NCI-H2171 (cell line): ENCODE data around the gene JARID2.

Experiments used
- DNase-seq: peaks from one replicate; lab custom pipeline; 2025; lab: John Stamatoyannopoulos, UW

JARID2 gene

DNA sequence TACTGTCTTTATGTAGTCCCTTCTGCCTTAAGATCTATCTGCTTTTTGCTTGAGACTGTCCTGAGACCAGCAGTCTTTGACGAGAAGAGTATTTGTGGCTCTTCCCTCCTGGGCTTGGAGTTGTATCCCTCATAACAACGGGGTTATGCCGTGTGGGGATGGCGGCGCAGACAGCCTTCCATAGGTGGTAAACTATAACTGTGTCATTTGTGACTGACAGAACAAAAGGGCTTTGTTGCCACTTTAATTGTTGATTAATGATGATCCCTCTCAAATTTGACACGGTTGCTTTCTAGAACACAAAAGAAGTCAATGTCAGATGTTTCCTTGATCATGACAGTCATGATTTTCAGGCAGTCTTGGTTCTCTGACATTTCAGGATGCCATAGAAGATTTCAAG is 196.6 kb downstream of the JARID2 start:
- DNase-seq = no peak

DNA sequence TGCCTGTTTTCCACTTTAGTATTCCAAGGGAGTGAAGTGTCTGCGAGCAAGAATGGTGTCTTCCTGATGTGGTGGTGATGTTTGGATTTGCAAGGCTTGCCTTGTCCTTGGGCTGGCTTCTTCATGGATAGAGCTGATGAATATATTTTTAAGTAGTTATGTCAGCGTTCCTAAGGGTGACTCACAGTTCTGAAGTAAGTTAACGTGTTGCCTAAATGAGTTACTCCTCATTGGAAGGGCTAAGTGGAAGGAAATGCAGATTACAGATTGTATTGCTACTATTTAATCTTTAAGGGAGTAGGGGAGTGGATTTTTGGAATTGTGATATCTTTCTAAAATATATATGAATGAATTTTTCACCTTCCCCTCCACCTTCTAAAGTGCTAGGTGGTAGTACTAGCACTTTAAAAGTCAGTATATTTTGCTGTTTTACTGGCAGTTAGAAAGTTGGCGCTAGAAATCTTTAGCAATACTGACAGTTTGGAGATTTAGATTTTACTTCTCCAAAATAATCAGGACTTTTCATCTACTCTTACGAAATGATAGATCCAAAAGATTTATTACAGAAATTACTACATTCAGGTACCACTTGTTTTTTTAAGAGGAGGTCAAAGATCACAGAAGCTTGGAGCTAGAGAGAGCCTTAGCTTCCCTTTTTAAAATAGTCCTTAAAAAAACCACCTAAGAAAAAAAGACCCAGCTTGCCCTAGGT is 197.4 kb downstream of the JARID2 start:
- DNase-seq = no peak

DNA sequence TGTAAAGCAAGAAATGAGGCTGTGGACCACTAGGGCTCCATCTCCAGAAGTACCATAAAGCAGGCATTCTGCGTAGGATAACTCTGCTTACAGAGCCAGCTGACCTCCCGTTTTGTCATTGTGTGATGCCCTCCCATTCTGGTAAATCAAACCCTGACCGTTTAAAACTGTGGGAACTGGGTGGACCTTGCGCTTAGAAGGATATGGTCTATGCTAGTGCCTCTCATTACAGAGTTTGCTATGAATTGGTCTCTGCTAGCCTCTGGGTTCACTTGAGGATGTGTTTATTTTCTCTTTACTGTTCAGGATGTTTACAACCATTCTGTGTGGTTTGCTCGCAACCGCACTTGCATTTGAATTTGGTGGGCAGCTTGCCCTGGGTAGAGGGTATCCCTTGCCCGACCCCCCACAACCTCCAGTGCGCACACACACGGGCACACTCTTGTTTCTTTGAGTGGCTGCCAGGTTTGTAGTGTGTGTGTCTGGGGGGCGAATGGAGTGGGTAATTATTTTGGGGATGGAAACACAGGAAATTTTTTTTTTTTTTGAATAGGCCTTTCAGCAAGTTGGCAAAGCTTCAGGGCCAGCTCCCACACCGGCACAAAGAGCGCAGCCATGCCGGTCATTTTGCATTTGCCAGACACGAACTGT is 198.3 kb downstream of the JARID2 start:
- no peak for DNase-seq

DNA sequence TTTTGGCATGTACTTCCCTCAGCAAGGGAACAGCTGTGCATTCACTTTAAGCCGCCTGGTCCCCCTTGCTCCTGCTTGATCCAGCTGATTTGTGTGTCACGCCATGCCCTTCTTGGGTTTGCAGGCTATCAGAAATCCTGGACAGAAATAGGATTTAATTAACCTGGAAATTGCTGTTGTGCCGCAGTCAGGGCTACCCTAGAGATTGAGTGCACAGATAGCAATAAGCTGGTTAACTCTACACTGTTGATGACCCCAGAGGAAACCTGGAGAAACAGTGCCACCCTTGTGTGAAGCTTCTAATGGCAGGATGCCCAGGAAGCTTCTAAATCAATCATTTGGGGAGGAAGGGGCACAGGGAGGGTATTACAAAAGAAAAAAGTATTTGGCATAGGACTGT is 199.0 kb downstream of the JARID2 start:
- DNase-seq = no peak

DNA sequence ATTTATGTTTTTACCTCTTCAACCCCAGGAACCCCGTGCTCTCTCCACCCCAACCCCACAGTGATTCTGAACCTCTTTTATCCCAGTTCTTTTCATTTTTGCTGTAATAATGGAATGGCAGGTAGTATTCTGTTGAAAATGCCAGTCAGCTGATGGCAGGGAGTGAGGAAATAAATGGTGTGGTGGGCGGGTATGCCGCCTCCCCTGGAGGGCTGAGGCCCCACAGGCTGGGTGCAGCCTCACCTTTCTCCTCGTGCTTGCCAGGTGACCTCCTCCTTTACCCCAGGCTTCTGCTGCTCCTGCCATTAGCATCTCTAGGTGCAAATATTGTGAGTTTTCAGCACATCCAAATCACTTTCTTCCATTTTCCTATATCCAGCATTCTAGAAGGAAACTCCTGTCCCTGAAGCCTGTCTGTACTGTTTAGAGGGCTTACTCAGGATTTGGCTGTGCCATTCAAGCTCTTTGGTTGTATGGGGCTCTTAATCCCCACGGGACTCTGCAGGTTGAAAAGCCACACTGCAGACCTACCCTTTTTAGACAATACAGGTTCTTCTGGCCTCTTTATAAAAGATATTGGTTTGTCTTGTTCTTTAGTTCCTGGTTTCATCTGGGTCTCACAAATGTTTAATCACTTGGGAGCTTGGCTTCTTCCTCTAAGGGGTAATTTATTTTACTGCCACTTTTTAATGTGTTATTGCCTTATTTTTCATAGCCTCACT is 201.8 kb downstream of the JARID2 start:
- DNase-seq = no peak

DNA sequence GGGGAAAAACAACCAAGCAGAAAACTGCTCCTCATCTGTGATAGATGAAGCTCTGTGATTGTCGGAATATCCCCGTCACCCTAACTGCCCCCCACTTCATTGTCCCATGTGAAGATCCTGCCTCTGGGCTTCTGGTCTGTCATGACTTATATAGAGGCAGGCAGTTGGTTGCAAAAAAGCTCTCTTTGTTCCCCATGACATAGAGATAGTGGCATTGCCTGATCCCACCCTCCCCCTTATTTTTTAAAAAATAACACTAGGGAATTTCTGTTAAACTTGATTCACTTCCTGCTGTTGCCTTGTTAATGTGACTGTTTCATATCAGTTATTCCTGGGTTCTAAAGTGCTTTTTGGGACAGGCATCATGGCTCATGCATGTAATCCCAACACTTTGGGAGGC is 203.1 kb downstream of the JARID2 start:
- DNase-seq = no peak

DNA sequence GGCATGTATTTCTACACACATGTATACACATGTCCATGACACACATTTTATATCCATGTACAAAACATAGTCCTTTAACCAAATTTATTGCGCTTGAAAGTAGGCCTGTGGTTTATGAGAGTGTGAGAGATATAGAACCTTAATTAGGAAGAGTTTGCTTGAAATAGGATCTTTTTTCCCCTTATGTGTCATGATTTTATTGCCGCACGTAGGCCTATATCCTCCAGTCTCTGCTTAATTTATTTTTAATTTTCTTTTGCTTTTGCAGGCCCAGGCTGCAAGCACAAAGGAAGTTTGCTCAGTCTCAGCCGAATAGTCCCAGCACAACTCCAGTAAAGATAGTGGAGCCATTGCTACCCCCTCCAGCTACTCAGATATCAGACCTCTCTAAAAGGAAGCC is 205.9 kb downstream of the JARID2 start:
- DNase-seq = no peak

DNA sequence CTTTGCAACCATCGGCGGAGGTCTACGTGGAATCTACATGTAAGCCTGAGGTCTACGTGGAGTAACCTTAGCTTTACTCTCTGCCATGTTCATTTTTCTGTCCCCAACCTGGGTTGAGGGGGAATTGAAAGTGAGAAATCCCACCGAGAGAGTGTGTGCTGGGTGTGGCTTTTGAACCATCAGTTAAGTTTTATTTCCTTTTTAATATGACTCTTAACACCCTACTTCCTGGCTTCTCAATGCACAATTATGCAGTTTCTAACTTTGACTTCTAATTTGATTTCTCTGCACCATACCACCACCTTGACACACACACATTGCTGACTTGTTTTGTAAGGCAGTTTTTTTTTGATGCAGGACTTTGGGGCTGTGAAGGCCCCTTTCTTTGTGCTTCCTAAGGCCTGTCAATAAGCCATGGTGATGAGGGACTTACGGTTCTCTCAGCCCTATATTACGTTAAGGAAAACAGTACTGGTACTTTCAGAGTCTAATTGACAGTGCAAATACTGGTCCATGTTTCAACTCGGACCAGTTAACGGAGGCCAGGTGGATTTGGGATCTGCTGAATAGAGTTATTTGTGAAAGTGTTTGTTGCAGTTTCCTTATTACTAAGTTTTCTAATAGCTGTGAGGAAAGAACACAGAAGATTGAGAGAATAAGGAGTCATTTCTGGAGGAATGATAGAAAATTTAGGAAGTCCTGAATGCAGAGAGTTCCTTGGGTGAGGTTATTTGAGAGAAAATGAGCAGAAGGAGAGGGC is 206.5 kb downstream of the JARID2 start:
- no peak for DNase-seq

DNA sequence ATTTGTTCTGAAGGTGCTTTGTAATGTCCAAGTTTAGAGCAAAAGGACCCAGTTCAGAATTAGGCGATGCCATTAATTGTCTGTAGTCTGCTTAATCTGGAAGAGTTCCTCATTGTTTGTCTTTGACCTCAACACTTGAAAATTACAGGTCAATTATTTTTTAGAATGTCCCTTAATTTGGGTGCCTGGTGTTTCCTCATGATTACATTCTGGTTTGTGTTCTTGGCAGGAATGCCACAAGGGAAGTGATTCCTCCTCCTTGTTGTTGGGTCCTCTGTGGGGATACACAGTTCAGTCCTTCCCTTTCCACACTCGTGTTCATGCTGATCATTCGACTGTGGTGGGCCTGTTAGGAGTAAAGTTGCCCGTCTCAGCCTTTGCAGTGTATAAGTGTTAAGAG is 207.3 kb downstream of the JARID2 start:
- DNase-seq = no peak

DNA sequence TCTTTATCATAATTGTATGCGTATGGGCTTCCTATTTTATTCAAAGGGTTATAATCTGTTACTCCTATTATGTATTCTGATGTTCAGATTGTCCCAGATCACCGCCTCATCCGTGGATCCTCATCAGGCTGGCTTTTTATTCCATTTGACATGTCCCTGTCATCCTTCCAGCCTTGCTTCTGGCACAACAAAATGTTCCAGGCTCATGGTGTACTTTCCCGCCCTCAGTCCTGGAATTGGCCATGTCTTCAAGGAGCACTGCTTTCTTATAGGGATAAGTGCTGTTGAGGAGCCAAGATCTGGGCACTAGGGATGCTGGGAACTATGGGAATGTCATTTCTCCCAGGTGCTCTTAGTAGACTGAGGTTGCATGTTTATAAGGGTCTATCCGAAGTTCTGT is 207.8 kb downstream of the JARID2 start:
- DNase-seq = no peak

DNA sequence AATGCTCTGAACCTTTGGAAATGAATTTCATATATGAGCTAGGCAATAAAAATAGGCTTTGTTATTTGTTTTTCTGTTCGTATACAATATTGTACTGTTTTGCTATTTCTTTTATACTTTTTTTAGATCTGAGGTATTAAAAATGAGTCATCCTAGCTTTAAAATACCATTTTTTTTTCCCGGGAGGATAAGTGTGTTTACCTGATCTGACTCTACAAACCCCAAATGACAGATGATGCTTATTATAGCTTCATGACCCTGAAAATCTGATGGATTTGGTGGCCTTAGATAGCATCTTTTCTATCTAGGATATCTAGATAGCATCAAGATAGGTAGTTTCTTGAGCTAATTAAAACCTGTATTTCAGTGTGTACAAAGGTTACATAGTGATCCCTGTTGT is 210.6 kb downstream of the JARID2 start:
- peak; percentile 39 for DNase-seq

DNA sequence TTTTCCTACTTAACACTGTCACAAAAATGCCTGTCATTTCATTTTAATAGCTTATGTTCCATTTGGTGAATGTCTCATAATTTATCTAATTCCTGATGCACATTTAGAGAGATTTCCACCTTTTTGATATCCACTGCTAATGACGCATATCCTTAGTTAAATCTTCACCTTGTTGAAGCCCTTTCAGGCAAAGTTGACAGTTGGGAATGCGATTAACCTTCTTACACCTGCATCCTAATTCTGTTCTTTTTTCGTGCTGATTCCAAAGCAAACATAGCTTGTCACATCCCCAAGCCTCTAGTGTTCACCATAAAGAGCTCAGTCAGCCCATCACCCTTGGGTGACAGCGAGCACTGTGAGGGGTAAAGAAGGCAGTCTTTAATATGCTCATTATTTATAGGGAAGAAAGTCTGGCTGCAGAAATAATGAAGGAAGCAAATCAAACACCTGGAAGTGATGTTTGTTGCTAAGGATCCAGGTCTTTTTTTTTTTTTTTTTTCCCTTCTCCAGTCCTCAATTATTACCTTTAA is 211.3 kb downstream of the JARID2 start:
- no peak for DNase-seq

DNA sequence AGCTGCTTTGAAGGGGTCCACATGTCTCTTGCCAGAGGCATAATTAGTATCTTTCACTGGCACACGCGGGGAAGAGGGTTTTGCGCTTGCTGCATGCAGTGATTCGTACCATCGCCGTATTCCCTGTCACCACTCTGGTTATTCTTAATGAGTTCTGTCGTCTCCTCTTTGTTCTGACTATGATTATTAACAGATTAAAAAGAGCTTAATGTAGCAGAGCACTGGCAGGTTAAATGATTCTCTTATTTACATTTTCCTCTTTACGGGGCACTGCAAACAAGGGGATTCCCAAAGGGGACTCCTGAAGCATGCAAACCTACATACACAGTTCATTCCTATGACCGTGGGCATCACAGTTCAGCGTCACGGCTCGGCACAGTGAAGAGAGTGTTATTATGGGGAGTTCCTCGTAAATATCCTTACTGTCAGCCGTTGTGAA is 212.2 kb downstream of the JARID2 start:
- DNase-seq = no peak

DNA sequence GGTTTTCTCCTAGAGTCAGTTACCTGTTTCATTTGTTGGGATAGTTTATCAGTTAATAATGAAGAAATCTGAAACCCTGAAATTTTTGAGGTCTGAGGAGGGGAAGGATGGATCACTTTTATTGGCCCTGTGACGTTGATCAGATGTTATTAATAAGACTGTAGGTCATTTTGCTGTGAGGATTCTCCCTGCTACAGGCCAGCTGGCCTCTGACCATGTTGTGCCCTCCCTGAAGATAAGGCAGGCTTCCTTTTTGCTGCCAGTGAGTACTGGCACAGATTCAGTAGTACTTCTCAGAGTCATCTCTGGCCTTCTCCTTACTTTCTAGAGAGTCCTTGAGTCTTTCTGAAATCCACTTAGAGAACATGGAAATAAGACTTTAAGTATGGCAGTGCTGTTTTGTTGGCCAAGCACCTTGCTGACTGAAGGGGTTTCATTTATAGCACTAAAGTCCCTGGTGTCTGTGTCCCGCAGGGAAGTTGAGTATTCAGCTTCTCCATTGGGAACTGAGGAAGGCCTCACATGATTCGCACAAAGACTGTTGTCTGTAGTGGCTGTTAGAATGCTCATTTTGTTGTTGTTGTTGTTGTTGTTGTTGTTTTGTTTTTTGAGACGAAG is 214.3 kb downstream of the JARID2 start:
- no peak for DNase-seq

DNA sequence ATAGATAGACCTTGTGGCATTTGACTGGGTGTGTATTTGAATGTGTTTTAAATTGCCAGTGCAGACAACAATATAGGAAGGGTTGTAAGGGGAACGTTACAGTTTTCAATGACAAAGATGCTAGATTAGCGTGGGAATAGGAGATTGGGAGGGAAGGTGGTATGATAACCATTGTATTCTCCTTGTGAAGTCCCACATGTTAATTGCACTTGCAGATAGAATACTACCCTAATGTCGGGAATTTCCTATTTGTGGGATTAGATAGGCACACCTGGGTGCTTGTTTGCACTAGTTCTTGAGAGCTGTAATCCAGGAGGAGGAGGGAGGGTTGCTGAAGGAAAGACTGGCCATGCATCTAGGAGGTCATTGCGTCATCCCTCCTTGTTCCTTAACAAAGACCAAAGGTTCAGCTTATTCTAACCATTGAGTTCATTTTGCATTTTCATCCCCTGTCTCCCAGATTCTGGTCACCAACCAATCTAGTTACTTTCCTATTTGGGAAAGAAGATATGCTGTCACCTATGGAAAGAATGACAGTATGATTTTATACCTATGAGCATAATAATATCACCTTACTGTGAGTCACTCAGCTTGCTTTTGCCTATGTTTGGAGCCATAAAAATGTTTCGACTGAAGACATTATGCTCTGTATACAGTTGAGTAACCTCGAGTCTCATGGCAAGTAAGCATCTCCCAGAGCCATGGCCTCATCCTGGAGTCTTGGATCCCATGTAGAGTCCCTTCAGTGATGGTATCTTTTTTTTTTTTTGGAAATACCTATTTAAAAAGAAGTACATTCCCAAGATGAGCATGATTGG is 215.5 kb downstream of the JARID2 start:
- no peak for DNase-seq

DNA sequence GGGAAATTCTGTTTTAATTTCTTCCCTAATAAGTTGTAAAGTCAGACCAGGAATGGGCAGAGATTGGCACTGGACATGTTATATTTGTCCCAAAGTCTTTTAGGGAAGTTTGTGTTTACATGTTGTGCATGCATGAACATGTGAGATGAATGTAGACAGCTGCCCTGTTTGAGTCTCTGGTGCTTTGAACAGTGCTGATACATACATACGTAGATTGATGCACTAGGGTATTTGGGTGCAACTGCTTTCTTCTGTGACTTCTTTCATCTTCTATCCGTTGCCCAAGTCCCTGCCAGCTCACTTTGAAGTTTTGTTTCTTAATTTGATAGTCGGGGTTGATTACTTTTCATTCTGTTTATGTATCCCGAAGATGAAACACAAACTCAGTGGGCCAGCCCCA is 216.4 kb downstream of the JARID2 start:
- DNase-seq = no peak

DNA sequence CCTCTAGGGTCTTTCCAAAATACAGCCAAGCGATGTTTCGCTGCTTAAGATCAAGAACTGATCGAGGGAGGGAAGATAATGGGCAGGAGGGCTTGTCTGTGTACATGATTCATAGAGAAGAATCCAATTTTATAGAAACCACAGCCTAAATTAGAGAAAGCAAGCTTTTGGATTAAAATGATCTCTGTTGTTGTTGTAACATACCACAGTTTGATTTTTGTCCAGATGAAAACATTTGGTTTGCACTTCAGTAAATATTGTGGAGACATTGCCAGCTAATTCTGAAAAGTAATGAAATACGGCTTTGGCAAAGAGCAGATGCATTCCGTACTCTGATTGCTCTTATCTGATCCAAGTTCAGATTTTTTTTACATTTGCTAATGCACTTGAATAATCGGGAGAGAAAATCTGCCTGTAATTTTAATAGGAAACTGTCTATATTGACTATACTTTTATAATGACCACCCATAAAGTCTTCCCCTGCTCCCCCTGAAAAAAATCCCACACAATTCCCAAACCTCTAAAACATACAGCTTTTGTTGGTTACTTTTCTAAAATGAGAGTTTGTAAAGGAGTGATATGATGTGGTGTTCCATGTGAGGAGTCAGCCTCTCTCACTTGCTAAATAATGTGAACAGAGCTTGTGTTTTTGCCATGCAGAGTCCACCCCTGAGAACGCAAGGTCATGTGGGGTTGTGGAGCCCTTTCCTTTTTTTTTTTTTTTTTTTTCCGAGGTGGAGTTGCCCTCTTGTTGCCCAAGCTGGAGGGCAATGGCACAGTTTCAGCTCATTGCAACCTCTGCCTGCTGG is 217.1 kb downstream of the JARID2 start:
- DNase-seq = no peak

DNA sequence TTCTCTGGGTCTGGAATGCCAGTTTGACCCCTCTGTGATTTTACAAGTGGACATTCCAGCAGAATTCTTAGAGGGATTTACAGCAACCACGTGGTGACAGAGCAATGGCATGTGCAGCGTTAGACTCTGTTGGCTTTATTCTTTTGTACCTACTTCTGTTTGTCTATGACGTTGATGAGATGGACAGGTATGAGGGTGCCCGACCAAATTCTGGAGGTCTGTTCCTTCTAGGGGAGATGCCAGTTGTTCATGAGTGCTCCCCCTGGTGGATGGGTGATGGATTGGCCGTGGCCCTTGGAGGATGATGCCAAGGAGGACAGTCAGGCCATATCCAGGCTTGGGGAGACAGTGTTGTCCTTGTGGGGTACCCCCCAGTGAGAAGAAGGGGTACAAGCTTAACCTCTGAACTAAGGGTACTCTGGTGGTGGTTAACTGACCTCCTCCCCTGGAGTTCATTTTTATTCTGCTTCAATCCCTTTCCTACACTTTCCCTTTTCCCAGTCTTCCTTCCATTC is 218.4 kb downstream of the JARID2 start:
- DNase-seq = no peak

DNA sequence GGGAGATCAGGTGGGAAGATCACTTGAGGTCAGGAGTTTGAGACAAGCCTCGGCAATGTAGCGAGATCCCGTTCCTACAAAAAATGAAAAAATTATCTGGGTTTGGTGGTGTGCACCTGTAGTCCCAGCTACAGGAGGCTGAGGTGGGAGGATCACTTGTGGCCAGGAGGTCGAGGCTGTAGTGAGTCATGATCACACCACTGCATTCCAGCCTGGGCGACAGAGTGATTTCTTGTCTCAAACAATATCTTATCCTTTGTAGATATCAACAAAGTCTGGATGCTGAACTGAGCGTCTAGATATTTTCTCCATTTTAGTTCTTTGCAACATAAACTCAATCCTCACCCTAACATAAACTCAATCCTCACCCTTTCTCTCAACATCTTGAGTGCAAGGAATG is 219.3 kb downstream of the JARID2 start:
- DNase-seq = no peak

DNA sequence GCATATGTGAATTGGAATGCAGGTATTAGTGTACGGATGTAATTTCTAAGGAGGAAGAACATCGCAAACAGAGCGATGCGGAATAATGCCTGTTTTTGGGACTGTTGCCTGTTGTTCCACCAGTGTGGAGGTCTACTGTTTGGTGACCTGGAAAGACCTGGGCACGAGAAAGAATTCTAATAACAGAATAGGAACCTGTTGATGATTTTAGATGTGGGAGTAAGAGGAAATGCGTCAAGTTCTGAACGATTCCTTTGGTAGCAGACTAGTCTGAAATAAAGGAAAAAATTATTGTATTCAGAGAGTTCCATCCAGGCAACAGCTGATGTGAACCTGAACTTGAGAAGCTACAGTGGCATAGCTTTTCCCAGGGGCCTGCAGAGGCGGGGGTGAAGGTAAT is 224.9 kb downstream of the JARID2 start:
- no peak for DNase-seq
